ENCODE data around the gene TCF7L2. TPM values are rescaled to one million over a fixed set of nuclear protein-coding genes. Genes with fewer than 3 reads are reported as not detected.
A peak's percentile ranks its signal among the peaks of the same experiment; 100 is the strongest.

The TCF7L2 gene
- total RNA-seq, 6 experiments from 2014 or later = 14.6 to 18.1 (median 16.2) TPM

DNA sequence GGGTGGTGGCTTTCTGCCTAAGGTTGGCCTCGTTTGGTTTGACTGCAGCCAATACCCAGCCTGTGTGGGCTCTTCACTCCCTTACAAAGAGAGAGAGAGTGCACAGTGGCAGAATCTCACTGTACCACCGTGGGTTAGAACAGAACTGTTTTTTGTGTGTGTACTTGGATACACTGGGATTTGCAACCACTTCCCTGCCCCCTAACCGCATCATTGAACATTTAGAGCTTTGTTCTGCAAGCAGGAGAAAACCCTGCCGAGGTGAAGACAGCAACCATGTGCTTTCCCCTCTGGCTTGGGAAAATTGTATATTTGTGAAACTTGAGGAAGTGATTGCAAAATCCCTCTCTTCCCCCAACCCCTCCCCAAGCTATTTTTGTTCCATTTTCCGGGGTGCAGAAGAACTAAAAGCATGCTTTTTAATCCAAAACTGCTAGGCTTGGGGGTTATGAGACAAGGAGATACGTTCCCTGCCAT, 201.2 kb downstream of the TCF7L2 start:
- peaks cover 88% of the 10 kb centered on the region for H3K36me3 Mint-ChIP-seq (ENCODE audit: low read depth)

DNA sequence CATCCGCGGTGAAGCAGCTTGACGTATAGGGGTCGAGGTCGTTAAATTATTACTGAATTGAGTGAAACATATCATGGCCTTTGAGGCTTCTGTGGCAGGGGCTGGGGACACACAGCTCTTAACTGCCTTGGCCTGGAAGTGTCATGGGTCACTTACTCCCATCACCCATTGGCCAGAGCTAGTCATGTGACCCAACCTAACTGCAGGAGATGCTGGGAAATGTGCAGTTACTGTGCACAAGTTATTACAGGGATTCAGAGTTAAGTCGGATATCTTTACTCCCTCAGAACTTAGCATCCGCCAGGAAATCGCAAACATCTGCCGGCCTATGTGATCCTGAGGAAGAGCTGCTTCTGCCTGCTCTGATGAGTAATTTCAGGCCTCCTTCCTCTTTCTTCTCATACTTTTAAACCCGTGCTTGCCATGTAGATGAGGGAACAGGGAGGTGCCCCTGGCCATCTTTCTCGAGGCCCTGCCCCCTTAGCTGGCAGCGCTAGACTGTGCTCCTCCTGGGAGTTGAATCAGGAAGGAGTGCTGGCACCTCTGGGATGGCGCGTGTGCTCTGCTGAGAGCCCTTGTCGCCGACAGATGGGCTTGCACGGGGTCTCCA, 203.6 kb downstream of the TCF7L2 start:
- TF ChIP-seq CTCF (IDR thresholded peaks at IDR 0.05) = no peak
- no peaks in the 10 kb centered on the region; the same call in none of the 2 replicates for H3K27me3 Mint-ChIP-seq (ENCODE audit: insufficient read depth)
- no peak overlapping the region for H3K27ac Mint-ChIP-seq
- H3K9me3 Mint-ChIP-seq = no peaks in the 10 kb centered on the region
- no peak overlapping the region for H3K4me3 Mint-ChIP-seq
- no peak for DNase-seq
- H3K36me3 Mint-ChIP-seq (ENCODE audit: low read depth) = peaks cover 71% of the 10 kb centered on the region
- peaks cover 11% of the 10 kb centered on the region for H3K4me1 Mint-ChIP-seq (ENCODE audit: low read depth)

More for the DNA sequence above, 201.2 kb downstream of the TCF7L2 start:
- no peak for DNase-seq
- no peaks in the 10 kb centered on the region; the same call in none of the 2 replicates for H3K27me3 Mint-ChIP-seq (ENCODE audit: insufficient read depth)
- no peak for TF ChIP-seq CTCF (IDR thresholded peaks at IDR 0.05)
- no peak overlapping the region for H3K27ac Mint-ChIP-seq
- no peaks in the 10 kb centered on the region for H3K4me1 Mint-ChIP-seq (ENCODE audit: low read depth)
- no peak overlapping the region for H3K4me3 Mint-ChIP-seq
- no peaks in the 10 kb centered on the region for H3K9me3 Mint-ChIP-seq

GRCh38 chr10:113157441-113157840, 207.4 kb downstream of the TCF7L2 start:
- no peak for DNase-seq
- Mint-ChIP-seq H3K4me1 (ENCODE audit: low read depth) (peaks cover 11% of the 10 kb centered on the region), H3K36me3 (ENCODE audit: low read depth) (peaks cover 43% of the 10 kb centered on the region), H3K27me3 (ENCODE audit: insufficient read depth) (peaks cover 6% of the 10 kb centered on the region), H3K9me3 (no peaks in the 10 kb centered on the region), H3K4me3 (no peak overlapping the region), H3K27ac (peak overlapping the region; percentile 70; the same call in 1 of the 2 replicates)
- TF ChIP-seq CTCF (IDR thresholded peaks at IDR 0.05) = no peak

DNA sequence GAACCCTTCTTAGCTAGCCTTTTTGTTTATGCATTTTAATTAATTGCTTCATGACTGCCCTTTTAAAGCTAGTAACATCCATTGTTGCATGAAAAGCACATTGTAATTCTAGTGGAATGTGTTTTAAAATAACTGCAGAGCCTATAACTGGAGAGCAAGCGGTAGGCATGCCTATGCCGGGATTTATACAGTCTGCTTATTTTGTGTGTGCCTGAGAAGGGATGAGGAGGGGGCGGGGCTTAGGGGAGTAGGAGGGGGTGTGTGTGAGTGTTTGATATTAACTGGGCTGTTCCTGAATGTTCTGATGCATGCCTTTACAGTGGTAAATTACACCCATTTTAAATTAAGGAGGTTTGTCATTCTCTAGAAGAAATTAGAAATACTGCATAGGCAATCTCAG, 208.1 kb downstream of the TCF7L2 start:
- peaks cover 11% of the 10 kb centered on the region for H3K4me1 Mint-ChIP-seq (ENCODE audit: low read depth)
- no peak overlapping the region for H3K4me3 Mint-ChIP-seq
- H3K9me3 Mint-ChIP-seq = no peaks in the 10 kb centered on the region
- peak overlapping the region; percentile 70 for H3K27ac Mint-ChIP-seq
- no peak for TF ChIP-seq CTCF (IDR thresholded peaks at IDR 0.05)
- H3K27me3 Mint-ChIP-seq (ENCODE audit: insufficient read depth) = peaks cover 6% of the 10 kb centered on the region
- DNase-seq = peak; percentile 36
- peaks cover 35% of the 10 kb centered on the region for H3K36me3 Mint-ChIP-seq (ENCODE audit: low read depth)

DNA sequence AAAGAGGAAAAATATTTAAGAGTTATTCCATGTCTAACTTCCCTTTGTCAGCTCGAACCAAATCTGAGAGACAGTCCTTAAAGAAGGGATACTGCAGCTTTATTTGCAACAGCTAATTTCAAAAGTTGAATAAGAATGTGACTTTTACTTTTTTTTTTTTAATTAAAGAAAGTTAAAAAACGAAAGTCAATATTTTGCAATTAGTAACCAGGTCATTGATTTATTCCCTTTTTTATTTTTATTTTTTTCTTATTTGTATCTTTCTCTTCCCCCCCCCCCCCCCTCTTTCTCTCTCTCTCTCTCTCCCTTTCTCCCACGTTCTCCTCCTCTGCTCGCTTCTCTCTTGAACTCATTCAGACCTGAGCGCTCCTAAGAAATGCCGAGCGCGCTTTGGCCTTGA, 209.5 kb downstream of the TCF7L2 start:
- H3K4me1 Mint-ChIP-seq (ENCODE audit: low read depth) = peaks cover 11% of the 10 kb centered on the region
- H3K27ac Mint-ChIP-seq = no peak overlapping the region
- DNase-seq = no peak
- H3K27me3 Mint-ChIP-seq (ENCODE audit: insufficient read depth) = peaks cover 6% of the 10 kb centered on the region
- H3K36me3 Mint-ChIP-seq (ENCODE audit: low read depth) = peaks cover 22% of the 10 kb centered on the region
- TF ChIP-seq CTCF (IDR thresholded peaks at IDR 0.05) = no peak
- no peaks in the 10 kb centered on the region for H3K9me3 Mint-ChIP-seq
- H3K4me3 Mint-ChIP-seq = no peak overlapping the region

All from HFFc6 (cell line).